Skin epidermis (tissue), 12 donors: ENCODE data around the gene C1QTNF1.

Source experiments
- H3K27ac ChIP-seq, 21 experiments: fragments of 200-600 bp; sonication (generic) in 11 of 21; one replicate each; pipeline ENCODE4 v1.5.0; 2020; ENCODE audit warnings: mild to moderate bottlenecking in 3 of 21, inconsistent platforms in 2 of 21, moderate library complexity in 2 of 21
- H3K4me3 ChIP-seq, 7 experiments: fragments of 200-600 bp; sonication (generic) in 2 of 7; one replicate each; pipeline ENCODE4 v1.5.0; 2020; ENCODE audit warnings: inconsistent platforms in 2 of 7, mild to moderate bottlenecking in 2 of 7, moderate library complexity in 1 of 7

Gene C1QTNF1

GRCh38 chr17:79033046-79033616, 9.2 kb downstream of the C1QTNF1 start:
- no peak overlapping the region for H3K4me3 ChIP-seq
- peak overlapping the region in 12 of 21 experiments; percentile 32 to 79 (median 62) for H3K27ac ChIP-seq

- peak overlapping the region in 15 of 21 experiments; percentile 6 to 79 (median 61) for H3K27ac ChIP-seq
These were observed 10.0 kb downstream of the C1QTNF1 start for GRCh38 chr17:79033741-79034501.

GRCh38 chr17:79034931-79035485, 11.0 kb downstream of the C1QTNF1 start:
- Histone ChIP-seq H3K4me3 (no peak overlapping the region), H3K27ac (peak overlapping the region in 12 of 21 experiments; percentile 32 to 79 (median 62))

More at GRCh38 chr17:79033741-79034501, 10.0 kb downstream of the C1QTNF1 start:
- no peak overlapping the region for H3K4me3 ChIP-seq

- Histone ChIP-seq H3K27ac (peak overlapping the region in 7 of 21 experiments; percentile 5 to 76 (median 36)), H3K4me3 (no peak overlapping the region)
These were observed 11.7 kb downstream of the C1QTNF1 start for GRCh38 chr17:79035686-79036085.

GRCh38 chr17:79036181-79036580, 12.2 kb downstream of the C1QTNF1 start:
- H3K4me3 ChIP-seq: no peak overlapping the region
- H3K27ac ChIP-seq: peak overlapping the region in 8 of 21 experiments; percentile 17 to 78 (median 44)

- H3K4me3 ChIP-seq: no peak overlapping the region
- peak overlapping the region in 11 of 21 experiments; percentile 11 to 88 (median 53) for H3K27ac ChIP-seq
These were observed 12.6 kb downstream of the C1QTNF1 start for GRCh38 chr17:79036596-79036995.

GRCh38 chr17:79038545-79039135, 14.7 kb downstream of the C1QTNF1 start:
- H3K4me3 ChIP-seq: no peak overlapping the region
- peak overlapping the region in 20 of 21 experiments; percentile 40 to 88 (median 59) for H3K27ac ChIP-seq

- H3K27ac ChIP-seq: peak overlapping the region in 20 of 21 experiments; percentile 40 to 88 (median 59)
These were observed 15.2 kb downstream of the C1QTNF1 start for GRCh38 chr17:79039171-79039570.

GRCh38 chr17:79039886-79040285, 15.9 kb downstream of the C1QTNF1 start:
- Histone ChIP-seq H3K4me3 (no peak overlapping the region), H3K27ac (peak overlapping the region in 2 of 21 experiments; percentile 10 to 58)

More at GRCh38 chr17:79039171-79039570, 15.2 kb downstream of the C1QTNF1 start:
- no peak overlapping the region for H3K4me3 ChIP-seq

- peak overlapping the region in 1 of 21 experiments; percentile 20 for H3K27ac ChIP-seq
- no peak overlapping the region for H3K4me3 ChIP-seq
These were observed 17.1 kb downstream of the C1QTNF1 start for GRCh38 chr17:79041041-79041570.

- Histone ChIP-seq H3K4me3 (no peak overlapping the region), H3K27ac (peak overlapping the region in 6 of 21 experiments; percentile 6 to 78 (median 56))
These were observed 17.9 kb downstream of the C1QTNF1 start for GRCh38 chr17:79041723-79042420.

GRCh38 chr17:79042421-79043190, 18.6 kb downstream of the C1QTNF1 start:
- H3K27ac ChIP-seq: peak overlapping the region in 3 of 21 experiments; percentile 65 to 78 (median 67)

GRCh38 chr17:79043191-79043930, 19.4 kb downstream of the C1QTNF1 start:
- Histone ChIP-seq H3K27ac (no peak overlapping the region), H3K4me3 (no peak overlapping the region)

More at GRCh38 chr17:79042421-79043190, 18.6 kb downstream of the C1QTNF1 start:
- no peak overlapping the region for H3K4me3 ChIP-seq

GRCh38 chr17:79043931-79044320, 20.0 kb downstream of the C1QTNF1 start:
- no peak overlapping the region for H3K4me3 ChIP-seq
- H3K27ac ChIP-seq: no peak overlapping the region

- no peak overlapping the region for H3K27ac ChIP-seq
- H3K4me3 ChIP-seq: no peak overlapping the region
These were observed 20.5 kb downstream of the C1QTNF1 start for GRCh38 chr17:79044462-79044861.

GRCh38 chr17:79045001-79045729, 21.2 kb downstream of the C1QTNF1 start:
- H3K4me3 ChIP-seq: no peak overlapping the region
- no peak overlapping the region for H3K27ac ChIP-seq

GRCh38 chr17:79045842-79046196, 21.9 kb downstream of the C1QTNF1 start:
- Histone ChIP-seq H3K4me3 (no peak overlapping the region), H3K27ac (no peak overlapping the region)
